DMS79 (cell line): Measurements from ENCODE around the gene TMC1.

Source experiments
- DNase-seq: peaks from one replicate; lab custom pipeline; 2025; lab: John Stamatoyannopoulos, UW

The TMC1 gene

DNA sequence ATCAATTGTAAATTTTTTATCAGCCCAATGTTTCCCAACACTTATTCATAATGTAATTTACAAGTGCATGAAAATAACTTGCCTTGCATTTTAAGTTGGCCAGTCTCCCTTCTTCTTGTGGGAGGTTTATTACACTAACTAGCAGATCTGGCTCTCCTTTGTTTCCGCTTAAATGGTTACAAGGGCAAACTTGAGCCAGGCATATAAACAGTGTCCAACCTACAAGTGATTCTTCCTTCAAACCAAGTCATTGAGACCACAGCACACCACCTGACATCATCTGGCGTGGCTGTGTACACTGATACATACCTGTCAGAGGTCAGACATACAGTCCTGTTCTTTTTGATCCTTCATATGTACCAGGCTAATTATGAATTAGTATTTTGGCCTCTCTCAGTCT lies 351.3 kb downstream of the TMC1 start:
- no peak for DNase-seq

DNA sequence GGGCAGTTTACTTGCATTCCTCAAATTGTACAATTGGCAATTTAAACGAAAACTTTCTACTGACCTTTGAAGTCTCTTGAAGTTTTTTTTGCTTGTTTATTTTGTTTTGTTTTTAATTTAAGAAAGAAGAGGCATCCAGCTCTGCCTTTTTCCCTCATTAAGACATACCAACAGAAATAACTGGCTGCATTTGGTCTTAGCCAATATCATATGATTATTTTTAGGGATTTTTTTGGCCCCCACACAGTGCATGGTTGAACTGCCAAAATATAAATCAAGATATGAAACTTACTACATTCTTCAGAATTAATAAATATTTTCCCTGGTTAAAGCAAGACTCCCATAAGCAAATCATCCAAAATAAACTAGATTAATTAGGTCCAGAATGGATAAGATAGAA lies 352.0 kb downstream of the TMC1 start:
- no peak for DNase-seq

DNA sequence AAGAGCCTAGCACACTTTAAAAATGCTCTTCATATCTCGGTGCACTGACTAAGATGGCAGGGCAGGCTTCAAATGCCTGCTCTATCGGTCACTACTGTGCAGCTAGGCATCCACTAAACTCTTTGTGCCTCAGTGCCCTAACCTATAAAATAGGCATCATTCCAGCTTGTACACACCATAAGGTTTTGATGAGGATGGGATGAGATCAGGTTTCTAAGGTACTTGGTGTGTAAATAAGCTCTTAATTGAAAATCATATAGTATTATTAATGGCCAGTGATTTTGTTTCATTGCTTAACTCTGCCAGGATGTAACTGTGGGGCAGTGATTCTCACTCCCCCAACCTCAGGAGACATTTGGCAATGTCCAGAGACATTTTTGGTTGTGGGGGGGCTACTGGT lies 352.9 kb downstream of the TMC1 start:
- no peak for DNase-seq

DNA sequence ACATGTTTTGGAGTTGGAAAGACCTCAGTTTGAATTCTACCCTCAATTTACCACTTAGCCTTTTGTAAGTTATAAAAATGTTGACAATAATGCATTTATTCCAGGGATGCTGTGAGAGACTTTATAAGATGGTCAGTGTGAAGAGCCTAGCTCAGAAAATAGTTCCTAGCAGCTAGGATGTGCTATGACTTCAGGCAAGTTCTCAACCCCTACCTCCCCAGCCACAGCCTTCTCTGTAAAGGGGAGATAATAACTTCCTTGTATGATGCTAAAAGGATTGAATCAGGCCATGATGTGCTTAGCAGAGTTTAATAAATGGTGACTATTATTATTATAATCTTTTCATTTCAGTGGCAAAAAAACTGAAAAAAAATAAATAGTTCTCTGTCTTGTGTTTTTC lies 353.8 kb downstream of the TMC1 start:
- no peak for DNase-seq

DNA sequence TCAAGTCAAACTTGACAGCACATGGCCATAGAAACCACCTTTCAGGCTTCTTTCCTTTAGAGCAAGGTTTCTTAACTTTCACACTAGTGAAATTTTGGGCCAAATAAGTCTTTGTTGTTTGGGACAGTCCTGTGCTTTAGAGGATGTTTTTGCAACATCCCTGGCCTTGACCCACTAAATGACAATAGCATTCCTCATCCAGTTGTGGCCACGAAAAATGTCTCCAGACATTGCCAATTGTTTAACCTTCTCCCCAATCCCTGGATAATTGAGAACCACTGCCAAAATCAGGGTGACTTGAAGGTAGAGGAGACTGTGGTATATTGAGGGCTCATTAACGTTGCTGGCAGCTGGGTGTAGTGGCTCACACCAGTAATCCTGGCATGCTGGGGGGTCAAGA lies 359.4 kb downstream of the TMC1 start:
- DNase-seq = no peak

DNA sequence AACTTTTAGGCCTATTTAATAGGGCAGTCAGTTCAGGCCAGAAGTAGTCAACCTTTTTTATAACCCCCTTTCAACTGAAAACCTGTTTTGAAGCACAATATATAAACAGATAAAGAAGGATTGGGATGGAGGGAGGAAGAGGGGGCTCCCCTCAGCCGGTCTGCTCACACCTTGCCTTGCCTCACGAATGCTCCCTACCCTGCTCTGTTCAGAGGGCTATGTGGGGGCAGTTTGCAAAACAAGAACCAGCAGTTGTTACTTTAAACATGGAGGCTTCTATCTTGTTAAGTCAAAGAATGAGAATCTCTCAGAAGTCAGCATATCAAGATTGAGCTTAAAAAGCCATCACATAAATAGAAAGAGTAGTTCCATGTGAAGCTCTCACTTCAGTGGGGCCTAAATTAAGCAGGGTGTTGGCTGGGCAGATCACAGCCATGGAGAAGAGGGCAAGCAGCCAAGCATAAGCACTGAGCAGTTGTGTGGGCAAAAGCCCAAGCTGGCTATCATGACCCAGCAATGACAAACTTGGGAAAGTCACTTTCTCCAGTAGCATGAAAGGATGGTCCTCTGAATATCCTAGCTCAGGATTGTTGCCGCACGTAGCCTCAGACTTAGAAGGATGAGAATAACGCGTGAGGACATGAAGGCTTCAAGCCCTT lies 360.8 kb downstream of the TMC1 start:
- DNase-seq = no peak

DNA sequence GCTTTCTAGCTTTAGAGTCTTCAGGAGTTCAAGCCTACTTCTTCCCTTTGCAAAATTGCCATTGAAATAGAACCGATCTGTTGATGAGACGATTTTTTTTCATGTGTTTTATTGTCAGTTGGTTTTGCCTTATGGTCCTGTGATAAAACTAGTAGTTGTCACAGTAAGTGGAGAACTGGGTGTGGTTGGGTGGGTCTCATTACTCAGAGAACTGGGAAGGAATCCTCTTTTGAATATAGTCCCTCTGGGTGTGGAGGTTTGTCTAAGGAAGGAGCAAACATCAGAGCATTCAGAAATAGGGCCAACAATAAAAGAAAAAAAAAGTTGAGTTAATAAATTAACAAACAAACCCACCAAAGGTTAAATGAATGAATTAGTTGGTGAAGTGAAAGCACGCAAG lies 362.5 kb downstream of the TMC1 start:
- DNase-seq = no peak

DNA sequence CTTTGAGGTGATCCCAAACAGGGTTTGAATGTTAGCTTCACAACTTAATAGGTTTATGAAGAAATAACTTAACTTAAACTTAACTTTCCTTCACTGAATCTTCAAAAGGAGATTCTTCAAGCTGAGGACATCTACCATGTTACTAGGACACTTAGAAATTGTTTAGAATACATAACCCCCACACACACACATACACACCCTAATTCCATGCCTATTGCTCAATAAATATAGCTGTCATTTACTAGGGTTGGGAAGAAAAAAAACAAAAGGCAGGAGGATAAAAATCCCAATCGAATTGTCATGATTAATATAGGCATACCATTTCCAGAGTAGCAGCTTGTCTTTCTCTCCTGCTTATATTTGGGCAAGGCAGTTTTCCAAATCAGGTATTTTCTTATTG lies 363.1 kb downstream of the TMC1 start:
- DNase-seq = no peak
